Body of pancreas (tissue), 4 donors: Measurements from ENCODE around the gene ALG11.

Experiments used
- CTCF ChIP-seq, 7 experiments: fragments of 450-650 bp in 4 of 7; fragments of 200-600 bp in 3 of 7; sonication (generic) in 3 of 7; IDR thresholded peaks; one replicate each; pipeline ENCODE4 v1.5.1; 2016 to 2019; ENCODE audit warnings: antibody characterized with exemption in 7 of 7
- POLR2A ChIP-seq, 3 donors: fragments of 450-650 bp; IDR thresholded peaks; one replicate each; pipeline ENCODE4 v1.6.1; 2016; ENCODE audit warnings: antibody characterized with exemption in 3 of 3, mild to moderate bottlenecking in 2 of 3

GRCh38 chr13:51988988-51989618, 23.1 kb upstream of the ALG11 start:
- TF ChIP-seq CTCF (IDR thresholded peaks at IDR 0.05): no peak
- no peak for TF ChIP-seq POLR2A (IDR thresholded peaks at IDR 0.05)
